IPS-NIHi11 (cell line): ENCODE measurements around the gene BAIAP2L1.
"Not testable (repeated sequence)": the region's sequence is repeated elsewhere in the genome, so short reads cannot be mapped to it uniquely, and the experiment has no call there.

Experiments
- DNase-seq: peaks from one replicate; pipeline ENCODE4 v3.0.0; 2012; ENCODE audit warnings: mixed read lengths, low spot score

Gene BAIAP2L1

DNA sequence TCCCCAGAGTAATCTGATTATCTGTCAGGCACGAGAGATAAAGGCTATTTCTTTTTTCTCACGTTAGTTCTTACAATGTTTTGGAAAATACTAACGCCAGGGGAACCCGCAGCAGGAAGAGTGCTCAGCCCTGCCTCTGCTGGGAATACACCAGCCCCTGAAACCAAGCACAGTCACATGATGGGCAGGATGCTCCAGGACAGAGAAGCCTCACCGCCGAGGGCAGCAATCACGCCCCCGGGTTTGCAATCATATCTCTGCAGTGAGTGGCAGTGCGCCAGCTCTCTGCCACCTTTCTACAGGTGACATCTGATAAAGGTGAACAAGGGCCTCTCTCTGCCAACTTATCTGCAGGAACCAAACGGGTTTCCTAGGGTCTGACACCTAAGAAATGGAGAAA is 79.6 kb downstream of the BAIAP2L1 start:
- no peak for DNase-seq

DNA sequence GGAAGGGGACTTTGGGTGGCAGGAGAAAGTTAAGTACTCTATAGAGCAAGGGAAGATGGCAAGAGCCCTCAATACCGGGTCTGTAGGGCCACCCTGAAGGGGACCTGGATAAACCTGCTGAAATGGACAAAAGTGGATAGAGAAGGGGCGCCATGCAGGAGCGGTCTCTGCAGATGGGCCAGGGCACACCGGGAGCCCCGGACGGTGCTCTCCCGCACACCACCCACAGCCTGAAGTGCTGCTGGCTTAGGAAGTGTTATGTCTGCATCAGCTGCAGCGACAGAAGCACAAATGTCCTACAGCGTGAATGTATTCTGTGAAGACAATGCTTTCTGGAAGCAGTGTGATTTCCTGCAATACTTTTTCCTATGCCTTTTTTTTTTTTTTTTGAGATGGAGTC is 81.7 kb downstream of the BAIAP2L1 start:
- no peak for DNase-seq

DNA sequence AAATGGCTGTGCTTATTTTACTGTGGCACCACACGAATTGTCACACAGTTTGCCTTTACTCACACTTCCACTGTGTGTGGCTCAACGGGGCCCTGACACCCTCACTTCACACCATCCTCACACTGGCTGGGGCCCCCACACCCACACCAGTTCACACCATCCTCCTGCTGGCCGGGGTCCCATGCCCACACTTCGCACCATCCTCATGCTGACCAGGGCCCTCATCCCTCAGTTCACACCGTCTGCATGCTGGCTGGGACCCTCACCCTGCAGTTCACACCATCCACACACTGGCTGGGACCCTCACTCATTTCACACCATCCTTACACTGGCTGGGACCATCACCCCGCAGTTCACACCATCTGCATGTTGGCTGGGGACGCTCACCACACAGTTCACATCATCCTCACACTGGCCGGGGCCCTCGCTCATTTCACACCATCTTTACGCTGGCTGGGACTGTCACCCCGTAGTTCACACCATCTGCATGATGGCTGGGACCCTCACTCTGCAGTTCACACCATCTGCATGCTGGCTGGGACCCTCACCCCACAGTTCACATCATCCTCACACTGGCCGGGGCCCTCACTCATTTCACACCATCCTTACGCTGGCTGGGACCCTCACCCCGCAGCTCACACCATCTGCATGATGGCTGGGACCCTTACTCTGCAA is 83.4 kb downstream of the BAIAP2L1 start:
- DNase-seq: no peak

DNA sequence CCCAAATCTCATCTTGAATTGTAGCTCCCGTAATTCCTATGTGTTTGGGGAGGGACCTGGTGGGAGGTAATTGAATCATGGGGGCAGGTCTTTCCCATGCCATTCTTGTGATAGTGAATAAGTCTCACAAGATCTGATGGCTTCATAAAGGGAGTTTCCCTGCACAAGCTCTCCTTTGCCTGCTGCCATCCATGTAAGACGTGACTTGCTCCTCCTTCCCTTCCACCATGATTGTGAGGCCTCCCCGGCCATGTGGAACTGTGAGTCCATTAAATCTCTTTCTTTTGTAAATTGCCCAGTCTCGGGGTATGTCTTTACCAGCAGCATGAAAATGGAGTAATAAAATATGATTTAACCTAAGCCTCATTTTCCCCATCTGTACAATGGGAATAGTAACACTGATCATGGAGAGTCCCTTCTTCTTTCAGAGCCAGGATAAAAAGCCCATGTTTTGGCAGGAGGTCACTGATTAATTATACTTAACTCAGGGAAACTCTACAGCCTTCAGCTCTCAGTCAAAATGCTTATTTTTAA is 84.8 kb downstream of the BAIAP2L1 start:
- DNase-seq: not testable (repeated sequence)

DNA sequence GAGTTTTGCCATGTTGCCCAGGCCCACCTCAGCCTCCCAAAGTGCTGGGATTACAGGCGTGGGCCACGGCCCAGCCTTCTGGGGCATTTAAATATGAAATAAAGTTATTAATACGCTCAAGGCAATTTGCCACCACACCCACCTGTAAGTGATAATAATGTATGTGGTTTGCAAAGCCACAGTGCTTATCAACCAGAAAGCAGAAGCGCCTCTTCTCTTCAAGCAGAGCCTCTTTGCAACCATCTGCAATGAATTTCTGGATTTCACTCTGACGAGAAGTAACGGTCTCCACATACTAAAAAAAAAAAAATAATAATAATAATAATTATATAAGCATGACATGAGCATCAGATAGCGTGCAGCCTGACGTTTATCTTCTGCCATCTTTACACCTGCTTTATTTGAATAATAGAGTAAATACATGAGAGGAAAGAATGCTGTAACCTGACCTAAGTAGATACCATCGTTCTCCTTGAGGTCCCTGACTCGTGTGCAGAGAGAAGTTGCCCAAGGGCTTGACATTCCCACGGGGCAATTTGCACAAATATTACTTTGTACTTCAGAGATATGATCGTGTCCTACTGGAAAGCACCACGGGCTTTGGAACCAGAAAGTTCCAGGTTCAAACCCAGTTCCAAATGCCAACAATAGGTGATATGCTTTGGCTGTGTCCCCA is 85.4 kb downstream of the BAIAP2L1 start:
- DNase-seq: no peak

DNA sequence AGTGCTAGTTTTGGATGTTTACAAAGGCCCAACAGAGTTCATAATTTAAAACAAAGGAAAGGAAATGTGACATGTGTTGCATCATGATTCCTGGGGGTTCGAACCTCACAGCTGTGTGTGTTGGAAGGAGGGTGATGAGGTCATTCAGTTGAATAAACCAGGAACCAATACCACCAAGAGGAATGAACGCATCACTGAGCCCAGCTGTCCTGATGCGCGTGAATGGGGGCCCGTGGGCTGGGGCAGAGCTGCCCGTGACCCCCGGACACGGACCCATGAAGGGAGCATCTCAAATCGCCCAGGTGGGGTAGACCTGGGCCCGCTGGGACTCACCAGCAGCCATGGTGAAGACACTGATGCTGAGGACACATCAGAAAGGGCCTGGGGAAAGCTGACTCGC is 86.4 kb downstream of the BAIAP2L1 start:
- no peak for DNase-seq

DNA sequence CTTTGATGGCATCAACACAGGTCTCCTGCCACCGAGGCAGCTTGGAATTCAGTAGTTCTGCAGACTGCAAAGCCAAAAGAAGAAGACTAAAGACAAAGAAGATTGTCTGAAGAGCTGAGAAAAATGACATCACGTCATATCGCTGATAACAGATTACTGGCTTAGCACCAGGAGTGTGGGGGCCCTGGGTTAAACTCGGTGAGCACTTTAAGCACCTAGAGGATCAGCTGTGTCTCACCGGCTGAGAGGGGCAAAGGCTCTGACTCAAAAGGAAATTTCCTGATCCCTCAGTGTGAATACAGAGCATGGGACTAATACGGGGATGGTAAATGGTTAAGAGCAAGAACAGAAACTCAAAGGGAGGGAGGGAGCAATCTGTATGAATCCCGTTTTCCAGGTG is 88.7 kb downstream of the BAIAP2L1 start:
- no peak for DNase-seq

DNA sequence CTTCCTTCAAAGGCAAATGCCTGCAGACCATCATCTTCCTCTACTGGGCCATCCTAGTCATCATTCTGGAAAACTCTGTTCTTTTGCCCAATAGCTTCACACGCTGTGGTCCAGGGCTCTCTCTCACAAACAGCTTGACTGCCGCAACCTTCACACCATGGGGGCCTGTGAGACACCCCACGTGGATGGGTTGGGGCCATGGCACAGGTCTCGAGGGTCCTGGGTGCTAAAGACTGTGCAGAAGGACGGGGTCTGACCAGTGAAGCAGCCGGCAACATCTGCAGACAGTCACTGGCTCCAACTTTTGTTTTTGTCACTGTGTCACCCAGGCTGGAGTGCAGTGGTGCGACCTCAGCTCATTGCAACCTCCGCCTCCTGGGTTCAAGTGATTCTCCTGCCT is 91.3 kb downstream of the BAIAP2L1 start:
- DNase-seq: no peak

DNA sequence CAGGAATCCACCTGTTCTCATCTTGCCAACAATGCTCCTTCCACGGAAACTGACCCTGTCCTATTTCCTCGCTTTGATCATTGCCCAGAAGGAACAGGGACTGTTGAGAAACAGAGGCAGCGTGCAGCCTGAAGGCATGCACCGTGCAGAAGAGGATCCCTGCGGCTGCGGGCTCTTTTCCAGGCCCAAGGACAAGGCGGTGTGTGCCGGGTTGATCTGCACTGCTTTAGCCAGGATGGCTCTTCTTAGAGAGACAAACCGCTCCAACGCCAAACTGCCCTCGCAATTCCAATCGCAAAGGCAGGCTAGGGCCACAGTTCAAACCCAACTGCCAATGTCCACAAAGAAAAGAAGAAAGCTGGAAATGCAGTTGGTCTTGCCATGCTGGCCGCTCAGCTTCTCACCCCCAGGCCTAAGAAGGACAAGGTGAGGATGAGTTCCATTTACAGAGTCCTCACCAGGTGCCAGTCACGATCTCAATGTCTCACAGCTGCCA is 92.9 kb downstream of the BAIAP2L1 start:
- DNase-seq: no peak

DNA sequence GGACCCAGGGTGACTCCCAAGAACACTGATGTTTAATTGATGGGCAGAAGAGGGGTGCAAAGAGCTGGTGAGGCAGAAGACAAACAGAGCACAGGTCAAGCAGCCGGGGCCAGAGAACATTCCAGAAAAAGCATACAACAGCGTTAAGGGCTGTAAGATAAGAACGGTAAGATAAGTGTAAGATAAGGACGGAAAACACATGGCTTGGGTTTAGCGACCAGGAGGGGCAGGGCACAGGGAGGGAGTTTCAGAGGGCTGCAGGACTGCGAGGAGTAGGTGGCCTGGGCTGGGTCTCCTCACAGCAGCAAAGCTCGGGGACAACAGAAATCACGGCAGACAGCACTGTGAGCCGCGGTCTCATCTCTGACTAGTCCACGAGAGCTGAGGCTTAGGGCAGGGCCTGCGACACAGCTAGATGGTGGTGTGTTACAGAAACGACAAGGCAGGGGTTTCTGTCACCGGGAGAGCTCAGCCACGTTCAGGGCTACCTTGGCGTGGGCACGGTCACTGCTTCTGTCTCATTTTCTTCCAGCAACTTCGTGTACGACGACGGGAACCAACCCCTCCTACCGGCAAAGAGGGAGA is 94.8 kb downstream of the BAIAP2L1 start:
- DNase-seq: no peak

DNA sequence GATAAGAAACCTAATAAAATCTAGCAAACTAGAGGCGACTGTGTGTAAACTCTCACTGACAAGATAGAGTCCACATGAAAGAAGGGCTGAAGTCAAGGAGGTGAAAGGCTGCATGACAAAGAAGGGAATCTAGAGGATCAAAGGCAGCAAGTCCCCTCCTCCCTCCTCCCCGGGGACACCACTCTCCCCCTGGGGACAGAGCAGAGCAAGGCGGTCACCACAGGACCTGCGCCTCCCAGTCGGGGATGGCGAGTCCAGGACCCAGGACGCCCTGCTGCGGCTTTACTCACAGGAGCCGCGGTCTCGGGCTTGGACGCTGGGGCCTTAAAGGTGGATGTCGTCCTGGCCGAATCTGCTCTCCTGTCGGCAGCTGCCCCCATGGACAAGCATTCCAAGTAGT is 97.0 kb downstream of the BAIAP2L1 start:
- peak; percentile 66 for DNase-seq

DNA sequence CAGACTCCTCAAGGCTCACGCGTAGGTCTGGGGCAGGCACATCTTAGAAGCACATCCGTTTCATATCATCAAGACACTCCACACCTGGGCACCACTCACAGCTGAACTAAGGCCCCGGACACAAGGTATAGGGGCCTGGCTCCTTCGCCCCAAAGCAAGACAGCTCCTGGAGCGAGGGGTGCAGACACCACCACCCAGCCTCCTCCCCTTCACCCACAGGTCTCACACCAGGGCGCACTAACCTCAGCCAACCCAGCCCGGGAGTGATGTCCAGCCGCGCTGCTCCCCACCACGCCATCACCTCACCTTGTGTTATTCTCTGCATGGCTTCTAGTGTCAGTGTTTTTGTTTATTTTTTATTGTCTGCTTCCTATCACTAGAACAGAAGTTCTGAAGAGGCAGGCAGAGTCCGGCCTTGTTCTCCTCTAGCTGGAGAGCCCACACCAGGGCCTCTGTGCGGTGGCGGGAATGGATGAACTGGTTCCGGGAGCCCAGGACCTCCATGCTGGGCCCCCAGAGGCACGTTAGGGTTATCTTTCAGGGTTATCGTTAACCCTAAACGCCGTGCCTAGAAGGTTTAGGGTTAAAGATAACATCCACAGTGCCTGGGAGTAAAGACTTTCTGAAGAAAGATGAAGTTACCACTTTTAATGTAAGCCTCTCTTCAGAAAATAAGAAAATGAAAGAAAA is 97.6 kb downstream of the BAIAP2L1 start:
- DNase-seq: no peak

DNA sequence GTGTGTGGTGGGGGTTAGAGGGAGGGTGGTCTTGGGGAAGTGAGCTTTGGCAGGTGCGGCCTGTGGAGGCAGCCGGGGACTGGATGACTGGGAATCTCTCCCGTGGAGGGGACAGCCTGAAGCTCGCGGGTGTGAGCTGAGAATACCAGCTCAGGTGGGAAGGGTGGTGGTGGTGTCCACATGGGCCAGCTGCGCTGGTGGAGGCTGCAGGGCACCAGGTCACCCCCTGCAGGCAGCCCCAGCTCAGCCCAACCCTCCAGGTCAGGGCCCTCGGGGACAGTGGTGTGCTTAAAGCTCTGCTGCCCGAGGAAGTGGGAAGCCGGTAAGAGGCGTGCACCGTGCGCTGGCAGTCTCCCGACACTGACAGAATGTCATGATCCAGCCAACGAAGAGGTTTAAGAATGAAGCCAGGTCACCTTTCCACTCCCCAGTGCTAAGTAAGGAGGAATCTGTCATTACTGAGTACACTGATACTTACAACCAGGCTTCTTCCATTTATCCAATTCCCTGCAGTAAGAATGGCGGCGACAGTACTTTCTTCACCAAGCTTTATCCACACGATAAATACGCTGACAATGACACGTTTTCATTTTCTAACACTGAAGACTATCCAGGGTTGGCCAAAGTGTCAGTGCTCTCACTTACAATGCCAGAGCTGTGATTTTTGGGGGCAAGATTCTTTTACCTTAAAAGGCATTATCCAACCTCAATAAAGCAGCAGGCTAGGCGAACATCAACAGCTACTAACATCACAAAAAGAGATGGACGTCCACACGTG is 99.0 kb downstream of the BAIAP2L1 start:
- no peak for DNase-seq

DNA sequence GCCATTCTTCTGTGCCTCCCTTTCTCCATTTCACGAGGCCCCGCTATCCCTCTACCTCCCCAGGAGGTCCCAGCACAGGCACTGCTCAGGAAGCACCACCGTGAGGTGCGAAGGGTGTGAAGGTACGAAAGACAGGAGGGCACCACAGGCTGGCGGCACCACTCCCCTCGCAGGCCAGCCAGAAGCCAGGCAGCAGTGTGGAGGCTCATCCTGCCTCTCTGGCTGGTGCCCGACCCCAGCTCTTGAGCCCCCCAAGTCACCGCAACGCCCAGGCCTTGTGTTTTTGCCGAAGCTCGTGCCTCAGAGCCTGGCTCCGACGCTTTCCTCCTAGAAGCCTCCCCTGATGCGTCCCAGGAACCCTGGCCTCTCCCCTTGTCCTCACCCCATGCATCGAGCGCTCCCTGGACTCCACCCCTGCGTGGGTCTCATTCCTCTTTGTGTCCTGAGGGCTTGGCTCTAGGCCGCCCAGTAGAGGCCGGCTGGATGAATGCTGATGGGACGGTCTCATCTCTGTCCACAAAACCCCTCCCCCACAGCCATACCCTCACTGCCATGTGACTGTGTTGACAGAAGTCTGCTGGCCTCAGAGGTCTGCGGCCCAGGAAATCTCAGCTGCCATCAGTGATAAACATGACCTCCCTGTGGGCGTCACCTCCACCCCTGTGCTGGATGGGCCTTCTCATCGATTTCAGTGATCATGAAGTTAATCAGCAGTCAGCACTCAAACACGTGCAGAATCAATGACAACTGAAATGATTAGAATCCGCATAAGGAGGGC is 100.1 kb downstream of the BAIAP2L1 start:
- no peak for DNase-seq

DNA sequence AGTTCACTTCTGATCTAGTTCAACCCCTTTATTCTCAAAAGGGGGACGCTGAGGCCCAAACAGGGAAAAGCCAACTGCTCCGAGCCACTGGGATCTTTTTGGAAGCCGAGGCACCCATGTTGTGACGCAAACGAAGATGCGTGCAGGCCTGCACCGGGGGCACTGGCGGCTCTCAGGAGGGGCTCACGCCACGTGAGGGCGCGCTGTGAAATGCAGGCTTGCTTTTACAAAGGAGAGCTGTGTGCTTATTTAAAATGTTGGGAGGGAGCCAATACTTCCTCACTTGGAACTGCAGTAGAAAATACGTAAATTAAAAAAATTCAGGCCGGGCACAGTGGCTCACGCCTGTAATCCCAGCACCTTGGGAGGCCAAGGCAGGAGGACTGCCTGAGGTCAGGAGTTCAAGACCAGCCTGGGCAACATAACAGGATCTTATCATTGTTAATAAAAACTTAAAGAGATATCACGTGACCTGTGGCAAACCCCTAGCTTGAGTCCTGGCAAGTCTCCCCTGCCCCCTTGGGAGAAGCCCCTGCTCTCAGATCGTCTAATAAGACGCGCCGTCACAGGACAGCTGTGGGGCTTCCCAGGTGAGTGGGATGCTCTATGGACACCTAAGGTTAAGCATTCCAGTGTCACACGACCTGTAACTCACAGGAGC is 103.1 kb downstream of the BAIAP2L1 start:
- no peak for DNase-seq

DNA sequence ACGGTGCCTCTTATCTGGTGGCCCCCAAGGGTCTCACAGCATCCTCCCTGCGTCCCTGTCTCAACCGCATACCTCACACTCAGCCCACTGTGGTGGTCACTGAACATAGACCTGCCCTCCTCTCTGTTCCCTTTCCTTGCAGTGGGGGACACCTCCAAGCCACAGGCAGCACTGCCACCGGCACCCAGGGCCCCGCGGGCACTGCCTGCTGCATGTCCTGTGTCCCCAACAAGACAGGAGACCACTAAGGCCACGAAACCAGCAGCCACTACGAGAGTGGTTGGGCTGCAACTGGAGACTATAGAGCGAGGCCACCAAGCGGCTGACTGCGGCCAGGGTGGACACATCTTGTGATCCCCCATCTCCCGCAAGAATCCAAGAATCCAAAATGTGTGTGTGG is 104.1 kb downstream of the BAIAP2L1 start:
- no peak for DNase-seq

DNA sequence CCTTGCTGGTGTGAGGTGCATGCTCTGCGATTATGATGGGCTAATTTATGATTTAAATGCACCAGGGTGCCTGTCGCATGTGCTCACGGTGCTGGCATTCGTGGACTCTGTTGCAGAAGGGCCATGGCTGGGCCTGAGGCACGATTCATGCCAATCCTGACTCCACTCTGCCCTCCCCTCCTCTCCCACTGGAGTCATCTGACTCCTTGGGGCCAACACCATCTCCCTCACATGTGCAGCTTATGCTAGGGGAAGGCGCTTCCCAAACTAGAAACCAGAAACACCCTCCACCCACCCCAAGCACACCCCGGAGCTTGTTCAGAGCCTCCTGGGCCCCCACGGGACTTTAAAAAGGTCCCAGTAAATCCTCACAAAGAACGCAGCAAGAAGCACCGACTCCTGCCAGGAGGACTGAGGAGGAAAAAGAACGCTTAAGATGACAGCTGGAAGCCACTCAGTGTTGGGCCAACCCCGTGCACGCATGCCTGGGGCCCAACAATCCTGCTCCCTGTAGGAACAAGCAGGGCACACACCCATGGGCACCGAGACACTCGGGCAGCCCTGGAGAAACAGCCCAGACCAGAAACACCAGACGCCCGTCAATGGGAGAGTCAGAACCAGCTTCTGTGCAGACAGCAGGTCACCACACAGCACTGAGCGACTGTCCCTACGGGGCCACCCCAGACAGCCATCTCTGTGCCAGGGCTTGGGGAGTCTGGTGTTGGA is 105.3 kb downstream of the BAIAP2L1 start:
- no peak for DNase-seq

DNA sequence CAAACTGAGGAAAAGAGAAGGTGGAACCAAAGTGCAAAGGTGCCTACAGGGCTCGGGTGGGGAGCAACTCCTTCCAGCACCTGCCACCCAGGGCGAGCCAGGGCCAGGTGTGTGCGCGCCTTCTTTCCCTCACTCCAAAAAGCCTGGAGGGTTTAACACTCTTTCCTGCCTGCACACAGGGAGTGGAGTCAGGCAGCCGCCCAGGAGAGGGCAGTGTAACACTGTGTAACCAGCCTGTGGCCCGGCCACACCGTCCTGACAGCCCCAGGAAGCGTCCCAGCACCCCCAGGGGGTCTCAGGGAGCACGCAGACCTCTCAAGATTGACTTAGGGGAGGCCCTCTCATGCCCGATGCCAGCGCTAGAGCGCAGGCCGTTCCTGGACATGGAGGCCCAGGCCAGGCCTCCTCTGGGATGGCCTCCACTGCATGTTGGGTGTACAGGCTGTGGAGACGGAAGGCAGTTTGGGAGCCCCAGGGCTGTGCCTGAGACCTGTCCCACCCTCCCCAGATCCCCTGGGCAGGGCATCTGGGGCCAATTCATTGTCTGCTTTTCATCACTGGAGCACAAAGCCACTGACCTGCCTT is 106.0 kb downstream of the BAIAP2L1 start:
- DNase-seq: peak; percentile 87

DNA sequence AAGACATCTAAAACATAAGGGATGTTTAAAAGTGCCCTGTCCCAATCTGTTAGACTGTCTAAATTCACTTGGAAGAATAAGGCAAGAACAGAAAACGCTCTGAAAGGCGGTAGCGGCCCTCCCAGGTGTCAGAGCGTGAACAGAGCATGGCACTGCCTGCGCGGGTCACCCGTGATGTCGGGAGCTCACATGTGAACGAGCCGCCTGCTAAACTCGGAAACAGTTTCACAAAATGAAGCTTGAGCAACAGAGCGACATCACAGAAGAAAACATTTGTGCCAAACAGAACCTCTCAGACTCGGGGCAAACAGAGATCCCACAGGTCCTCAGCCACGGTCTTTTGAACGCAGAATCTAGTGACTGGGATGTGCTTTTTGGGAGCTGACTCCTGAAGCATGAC is 106.6 kb downstream of the BAIAP2L1 start:
- DNase-seq: no peak
